ENCODE data around the gene CERS4.

GRCh38 chr19:8174706-8175105, 34.5 kb upstream of the CERS4 start:
- TF ChIP-seq CTCF (IDR thresholded peaks at IDR 0.05; ENCODE audit: low read length) (no peak), EZH2 (IDR thresholded peaks at IDR 0.05; ENCODE audit: borderline replicate concordance, low read length) (no peak)
